ENCODE results near the gene GANC. TPM values are rescaled to one million over a fixed set of nuclear protein-coding genes. Genes with fewer than 3 reads are reported as not detected.

Gene GANC
- total and polyA plus RNA-seq, 2 experiments from 2014 or later: 21.0 to 22.2 TPM

DNA sequence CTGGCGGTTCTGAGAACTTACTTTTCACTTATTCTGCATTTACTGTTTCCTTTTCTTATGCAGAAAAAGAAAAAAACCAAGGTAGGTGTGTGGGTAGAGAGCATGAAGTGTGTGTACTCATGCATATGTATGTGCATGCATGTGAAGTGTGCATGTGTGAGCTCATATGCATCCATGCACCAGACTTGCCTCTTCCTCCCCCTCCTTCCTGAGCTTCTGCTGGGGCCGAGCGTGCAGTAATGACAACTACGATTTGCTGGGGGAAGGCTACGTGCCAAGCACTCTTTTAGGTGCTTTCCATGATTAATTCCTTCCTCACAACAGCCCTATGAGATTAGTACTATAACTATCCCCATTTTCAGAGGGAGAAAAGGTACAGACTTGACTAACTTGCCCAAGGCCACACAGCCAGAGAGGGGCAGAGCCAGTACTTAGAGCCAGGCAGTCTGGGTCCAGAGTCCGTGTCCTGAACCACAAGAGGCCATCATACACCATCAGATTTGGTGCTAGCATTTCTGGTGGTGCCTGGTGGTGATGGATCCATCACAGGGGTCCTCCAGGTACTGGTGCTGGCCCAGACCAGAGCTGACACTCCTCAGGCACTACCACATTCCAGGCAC lies 133.0 kb downstream of the GANC start:
- no peaks in the 10 kb centered on the region for H3K27me3 ChIP-seq
- no peak overlapping the region for H3K4me3 ChIP-seq
- no peak overlapping the region for H3K27ac ChIP-seq
- H3K36me3 ChIP-seq: peaks cover 12% of the 10 kb centered on the region
- TF ChIP-seq, protein P1, sequence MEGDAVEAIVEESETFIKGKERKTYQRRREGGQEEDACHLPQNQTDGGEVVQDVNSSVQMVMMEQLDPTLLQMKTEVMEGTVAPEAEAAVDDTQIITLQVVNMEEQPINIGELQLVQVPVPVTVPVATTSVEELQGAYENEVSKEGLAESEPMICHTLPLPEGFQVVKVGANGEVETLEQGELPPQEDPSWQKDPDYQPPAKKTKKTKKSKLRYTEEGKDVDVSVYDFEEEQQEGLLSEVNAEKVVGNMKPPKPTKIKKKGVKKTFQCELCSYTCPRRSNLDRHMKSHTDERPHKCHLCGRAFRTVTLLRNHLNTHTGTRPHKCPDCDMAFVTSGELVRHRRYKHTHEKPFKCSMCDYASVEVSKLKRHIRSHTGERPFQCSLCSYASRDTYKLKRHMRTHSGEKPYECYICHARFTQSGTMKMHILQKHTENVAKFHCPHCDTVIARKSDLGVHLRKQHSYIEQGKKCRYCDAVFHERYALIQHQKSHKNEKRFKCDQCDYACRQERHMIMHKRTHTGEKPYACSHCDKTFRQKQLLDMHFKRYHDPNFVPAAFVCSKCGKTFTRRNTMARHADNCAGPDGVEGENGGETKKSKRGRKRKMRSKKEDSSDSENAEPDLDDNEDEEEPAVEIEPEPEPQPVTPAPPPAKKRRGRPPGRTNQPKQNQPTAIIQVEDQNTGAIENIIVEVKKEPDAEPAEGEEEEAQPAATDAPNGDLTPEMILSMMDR (IDR thresholded peaks at IDR 0.05; ENCODE audit: low read depth, low read length): no peak
- DNase-seq (ENCODE audit: low read depth in 1 of 2, low spot score in 1 of 2): no peak
- H3K4me1 ChIP-seq (ENCODE audit: low read depth): no peaks in the 10 kb centered on the region
- no peaks in the 10 kb centered on the region for H3K9me3 ChIP-seq (ENCODE audit: low read depth)

Other genes with a start within 250 kb of the GANC start
- gene PLA2G4D, start 178.6 kb upstream of the GANC start, total RNA-seq: 0.03 TPM in 1 of 2 replicates, not detected in the other
- gene PLA2G4D, start 178.6 kb upstream of the GANC start, polyA plus RNA-seq: 0.16 TPM in 1 of 2 replicates, not detected in the other
- gene PLA2G4F, start 116.6 kb upstream of the GANC start, total RNA-seq: 0.78 and 2.9 TPM in 2 replicates
- gene PLA2G4F, start 116.6 kb upstream of the GANC start, polyA plus RNA-seq: 0.50 and 1.2 TPM in 2 replicates
- 41.9 and 56.4 TPM in 2 replicates for gene VPS39, start 64.9 kb upstream of the GANC start, total RNA-seq
- 35.7 and 45.7 TPM in 2 replicates for gene VPS39, start 64.9 kb upstream of the GANC start, polyA plus RNA-seq
- gene TMEM87A, start 232 bp downstream of the GANC start, total RNA-seq: 39.8 and 43.5 TPM in 2 replicates
- 59.2 and 85.5 TPM in 2 replicates for gene TMEM87A, start 232 bp downstream of the GANC start, polyA plus RNA-seq
- gene CAPN3, start 86.3 kb downstream of the GANC start, total RNA-seq: 37.9 and 88.3 TPM in 2 replicates
- gene CAPN3, start 86.3 kb downstream of the GANC start, polyA plus RNA-seq: 47.0 and 79.7 TPM in 2 replicates
- 19.8 and 32.3 TPM in 2 replicates for gene ZNF106, start 217.9 kb downstream of the GANC start, total RNA-seq
- gene ZNF106, start 217.9 kb downstream of the GANC start, polyA plus RNA-seq: 29.5 and 39.2 TPM in 2 replicates
- 13.3 and 30.2 TPM in 2 replicates for gene SNAP23, start 222.4 kb downstream of the GANC start, total RNA-seq
- 17.8 and 31.2 TPM in 2 replicates for gene SNAP23, start 222.4 kb downstream of the GANC start, polyA plus RNA-seq

Data from cardiac muscle cell (in vitro differentiated cells and primary cell).